Aorta (tissue), 5 donors: Measurements from ENCODE around the gene C11orf54. TPM values are rescaled to one million over a fixed set of nuclear protein-coding genes. Genes with fewer than 3 reads are reported as not detected.
"Not testable (repeated sequence)": the region's sequence is repeated elsewhere in the genome, so short reads cannot be mapped to it uniquely, and the experiment has no call there.

Experiments
- ATAC-seq: fragments of 200-7000 bp; cut with Tn5 transposase; one replicate; pipeline ENCODE4 v1.9.1; 2022; ENCODE audit warnings: moderate library complexity; ENCODE audit not compliant: low FRiP score
- DNase-seq, 2 donors: peaks; one replicate each; pipeline ENCODE4 v3.0.0-alpha.2; 2020
- H3K27ac ChIP-seq, 2 donors: one replicate each; pipeline ENCODE4 v1.5.1; 2013; ENCODE audit warnings: low read length in 2 of 2, mild to moderate bottlenecking in 2 of 2, moderate library complexity in 2 of 2, control low read depth in 1 of 2, inconsistent platforms in 1 of 2, low read depth in 1 of 2
- H3K27me3 ChIP-seq, 2 donors: one replicate each; pipeline ENCODE4 v1.6.1; 2013; ENCODE audit warnings: control low read depth in 1 of 2, low read length in 1 of 2, mild to moderate bottlenecking in 1 of 2, moderate library complexity in 1 of 2; ENCODE audit not compliant: insufficient read depth in 2 of 2, control insufficient read depth in 1 of 2
- H3K36me3 ChIP-seq, 2 donors: one replicate each; pipeline ENCODE4 v1.6.1; 2013; ENCODE audit warnings: control low read depth in 1 of 2, low read length in 1 of 2, mild to moderate bottlenecking in 1 of 2; ENCODE audit not compliant: insufficient read depth in 2 of 2, control insufficient read depth in 1 of 2
- H3K4me1 ChIP-seq, 2 donors: one replicate each; pipeline ENCODE4 v1.6.1; 2013; ENCODE audit warnings: low read length in 2 of 2, control low read depth in 1 of 2, mild to moderate bottlenecking in 1 of 2, moderate library complexity in 1 of 2; ENCODE audit not compliant: insufficient read depth in 2 of 2, control insufficient read depth in 1 of 2
- H3K4me3 ChIP-seq, 2 donors: one replicate each; pipeline ENCODE4 v1.5.1; 2013; ENCODE audit warnings: low read length in 2 of 2, control low read depth in 1 of 2, mild to moderate bottlenecking in 1 of 2
- H3K9me3 ChIP-seq: one replicate; pipeline ENCODE4 v1.6.1; 2013; ENCODE audit warnings: mild to moderate bottlenecking, low read length; ENCODE audit not compliant: control insufficient read depth
- WGBS, 2 donors: extraction: QIAGEN DNeasy Blood & Tissue Kit; methylation state at CpG; one replicate each; pipeline ENCODE4 v1.1.7; 2013; 5-methylcytosine and 5-hydroxymethylcytosine counted together
- intact Hi-C, 2 donors: fragments of 100-400 bp; cut with DNase I; formaldehyde crosslinking; loops; one replicate each; pipeline versions ENCODE4 v1.14.2 to v1.15.0; 2022
- polyA plus RNA-seq, 2 donors: library from polyadenylated mRNA; stranded (reverse); fragments of 200-250 nt; gene quantifications; one replicate each; pipeline ENCODE4 v1.2.3, GENCODE V29; 2013
- total RNA-seq, 2 donors: library from RNA; stranded (reverse); fragmentation: NEBNext Ultra II Directional; extraction: Animal tissue kit (Norgen Biotek cat#: 25700); gene quantifications; one replicate each; pipeline ENCODE4 v1.2.1, GENCODE V29; 2021
- donor health status: healthy with polysubstance abuse.
- donor health status: Bipolar disorder and iron deficiency.
- donor health status: DM: no; HTN: no; CAD: no.
- donor health status: DM: no; HTN: no; CAD: no.
- donor health status: DM: yes; HTN: yes; CAD: no.

C11orf54 gene
- total and polyA plus RNA-seq, 4 donors = 23.1 to 31.2 (median 28.8) TPM

DNA sequence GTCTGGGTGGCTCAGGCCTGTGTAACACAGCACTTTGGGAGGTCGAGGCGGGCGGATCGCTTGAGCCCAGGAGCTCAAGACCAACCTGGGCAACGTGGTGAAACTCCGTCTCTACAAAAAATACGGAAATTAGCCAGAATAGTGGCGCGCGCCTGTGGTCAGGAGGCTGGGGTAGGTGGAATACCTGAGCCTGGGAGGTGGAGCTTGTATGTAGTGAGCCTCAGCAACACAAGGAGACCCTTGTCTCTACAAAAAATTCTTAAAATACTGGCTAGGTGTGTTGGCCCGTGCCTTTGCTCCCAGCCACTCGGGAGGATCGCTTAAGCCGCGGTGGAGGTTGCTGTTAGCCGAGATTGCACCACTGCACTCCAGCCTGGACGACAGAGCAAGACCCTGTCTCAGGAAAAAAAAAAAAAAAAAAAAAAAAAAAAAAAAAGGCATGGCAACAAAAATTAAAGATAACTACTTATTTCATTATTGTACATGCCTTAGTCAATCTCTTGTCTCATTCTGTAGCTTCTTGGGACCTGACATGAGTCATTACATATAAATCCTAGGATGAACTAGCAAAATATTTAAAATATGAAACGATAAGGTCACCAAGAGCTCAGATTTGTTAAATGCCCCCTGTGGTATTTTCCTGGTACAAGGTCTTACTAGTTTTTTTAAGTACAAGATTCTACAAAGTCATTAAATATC is 1.3 kb upstream of the C11orf54 start:
- H3K4me3 ChIP-seq = peak overlapping the region; percentile 69 to 72
- no peak for ATAC-seq
- no peaks in the 10 kb centered on the region for H3K27me3 ChIP-seq
- no peak overlapping the region for H3K27ac ChIP-seq
- no peaks in the 10 kb centered on the region for H3K36me3 ChIP-seq
- WGBS, 2 donors = 11 to 17% methylated on average over 18 of the region's 18 CpGs
- no peak for DNase-seq
- intact Hi-C loops = loop anchor here (2.0 to 5.0 kb wide), 3 partner anchors 42 to 78 kb away; partner anchors contain the start of genes MED17 (in 2 of the 2) and CEP295 (in 1 of the 2)
- H3K9me3 ChIP-seq = no peaks in the 10 kb centered on the region
- no peaks in the 10 kb centered on the region for H3K4me1 ChIP-seq

GRCh38 chr11:93740730-93741093 is 760 bp upstream of the C11orf54 start:
- no peaks in the 10 kb centered on the region for H3K9me3 ChIP-seq
- H3K27me3 ChIP-seq = no peaks in the 10 kb centered on the region
- H3K4me1 ChIP-seq = no peaks in the 10 kb centered on the region
- no peaks in the 10 kb centered on the region for H3K36me3 ChIP-seq
- intact Hi-C loops = loop anchor here (2.0 to 5.0 kb wide), 3 partner anchors 42 to 78 kb away; partner anchors contain the start of genes MED17 (in 2 of the 2) and CEP295 (in 1 of the 2)
- DNase-seq = peak; percentile 68 to 83
- peak; percentile 79 for ATAC-seq
- peak overlapping the region; percentile 69 to 72 for H3K4me3 ChIP-seq
- H3K27ac ChIP-seq = peak overlapping the region; percentile 50 to 78
- 0% methylated on average over 20 of the region's 20 CpGs for WGBS, 2 donors

DNA sequence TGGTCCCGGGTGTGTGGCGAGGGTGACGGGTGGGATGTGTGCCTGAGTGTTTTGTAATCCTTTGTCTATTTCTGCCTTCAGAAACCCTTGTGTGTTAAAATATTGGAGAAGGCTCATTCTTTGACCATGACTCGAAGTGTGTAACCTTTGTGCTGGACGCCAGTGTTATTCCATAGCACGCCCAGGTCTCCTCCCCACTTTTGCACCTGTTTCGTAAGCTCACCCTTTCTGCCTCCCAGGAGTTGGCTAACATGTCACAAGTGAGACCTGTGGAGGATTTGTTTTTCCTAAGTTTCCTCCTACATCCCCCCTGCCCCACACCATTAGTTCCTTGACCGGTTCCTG is 382 bp downstream of the C11orf54 start:
- DNase-seq = no peak
- peak; percentile 49 for ATAC-seq
- no peaks in the 10 kb centered on the region for H3K4me1 ChIP-seq
- H3K27me3 ChIP-seq = no peaks in the 10 kb centered on the region
- H3K4me3 ChIP-seq = peak overlapping the region; percentile 18 to 59
- H3K27ac ChIP-seq = peak overlapping the region; percentile 38 to 91
- intact Hi-C loops = loop anchor here (2.0 to 5.0 kb wide), 3 partner anchors 40 to 80 kb away; partner anchors contain the start of genes MED17 (in 2 of the 2) and CEP295 (in 1 of the 2)
- 0 to 1% methylated on average over 8 of the region's 8 CpGs for WGBS, 2 donors
- H3K36me3 ChIP-seq = no peaks in the 10 kb centered on the region
- no peaks in the 10 kb centered on the region for H3K9me3 ChIP-seq

GRCh38 chr11:93743291-93743690 is 1.8 kb downstream of the C11orf54 start:
- Histone ChIP-seq H3K4me3 (no peak overlapping the region), H3K27ac (no peak overlapping the region), H3K4me1 (no peaks in the 10 kb centered on the region), H3K27me3 (no peaks in the 10 kb centered on the region), H3K36me3 (no peaks in the 10 kb centered on the region), H3K9me3 (no peaks in the 10 kb centered on the region)
- intact Hi-C loops = loop anchor here (5.0 kb wide), 2 partner anchors 39 to 81 kb away; partner anchors contain the start of genes CEP295 (in 1 of the 2) and MED17 (in 1 of the 2)
- no peak for ATAC-seq
- 93 to 95% methylated on average over 23 of the region's 23 CpGs for WGBS, 2 donors
- DNase-seq = no peak

DNA sequence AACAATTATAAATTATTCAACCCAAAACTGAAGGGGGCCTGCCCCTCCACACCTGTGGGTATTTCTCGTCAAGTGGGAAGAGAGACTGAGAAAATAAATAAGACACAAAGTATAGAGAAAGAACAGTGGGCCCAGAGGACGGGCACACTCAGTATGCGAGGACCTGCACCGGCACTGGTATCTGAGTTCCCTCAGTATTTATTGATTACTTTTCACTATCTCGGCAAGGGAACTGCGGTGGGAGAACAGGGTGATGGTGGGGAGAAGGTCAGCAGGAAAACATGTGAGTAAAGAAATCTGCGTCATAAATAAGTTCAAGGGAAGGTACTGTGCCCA is 3.2 kb downstream of the C11orf54 start:
- H3K36me3 ChIP-seq = no peaks in the 10 kb centered on the region
- no peaks in the 10 kb centered on the region for H3K9me3 ChIP-seq
- DNase-seq (no peak), ATAC-seq (no peak)
- intact Hi-C loops = loop anchor here (5.0 kb wide), 2 partner anchors 38 to 82 kb away; partner anchors contain the start of genes CEP295 (in 1 of the 2) and MED17 (in 1 of the 2)
- 12 to 26% methylated on average over 7 of the region's 7 CpGs for WGBS, 2 donors
- H3K4me3 ChIP-seq = no peak overlapping the region
- H3K27me3 ChIP-seq = no peaks in the 10 kb centered on the region
- H3K4me1 ChIP-seq = no peaks in the 10 kb centered on the region
- H3K27ac ChIP-seq = peak overlapping the region in 1 of 2 donors; percentile 37

DNA sequence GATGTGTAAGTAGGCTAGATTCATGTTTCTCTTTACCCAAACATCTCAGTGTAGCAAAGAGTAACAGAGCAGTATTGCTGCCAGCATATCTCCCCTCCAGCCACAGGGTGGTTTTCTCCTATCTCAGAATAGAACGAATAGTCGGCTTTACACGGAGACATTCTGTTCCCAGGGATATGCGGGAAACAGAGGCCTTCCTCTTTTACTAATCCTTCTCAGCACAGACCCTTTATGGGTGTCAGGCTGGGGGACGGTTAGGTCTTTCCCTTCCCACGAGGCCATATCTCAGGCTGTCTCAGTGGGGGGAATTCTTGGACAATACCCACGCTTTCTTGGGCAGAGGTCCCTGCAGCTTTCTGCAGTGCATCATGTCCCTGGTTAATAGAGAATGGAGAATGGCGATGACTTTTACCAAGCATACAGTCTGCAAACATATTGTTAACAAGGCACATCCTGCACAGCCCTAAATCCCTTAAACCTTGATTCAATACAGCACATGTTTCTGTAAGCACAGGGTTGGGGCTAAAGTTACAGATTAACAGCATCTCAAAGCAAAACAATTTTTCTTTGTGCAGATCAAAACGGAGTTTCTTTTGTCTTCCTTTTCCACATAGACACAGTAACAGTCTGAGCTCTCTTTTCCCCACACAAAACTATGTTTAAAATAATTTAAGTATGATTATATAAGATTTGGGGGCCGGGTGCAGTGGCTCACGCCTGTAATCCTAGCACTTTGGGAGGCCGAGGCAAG is 3.7 kb downstream of the C11orf54 start:
- intact Hi-C loops, H3K4me1 ChIP-seq, DNase-seq, ATAC-seq, H3K4me3 ChIP-seq, H3K36me3 ChIP-seq, H3K9me3 ChIP-seq, H3K27me3 ChIP-seq: not testable (repeated sequence)
- 6 to 9% methylated on average over 12 of the region's 12 CpGs for WGBS, 2 donors
- peak overlapping the region in 1 of 2 donors; percentile 37 for H3K27ac ChIP-seq

DNA sequence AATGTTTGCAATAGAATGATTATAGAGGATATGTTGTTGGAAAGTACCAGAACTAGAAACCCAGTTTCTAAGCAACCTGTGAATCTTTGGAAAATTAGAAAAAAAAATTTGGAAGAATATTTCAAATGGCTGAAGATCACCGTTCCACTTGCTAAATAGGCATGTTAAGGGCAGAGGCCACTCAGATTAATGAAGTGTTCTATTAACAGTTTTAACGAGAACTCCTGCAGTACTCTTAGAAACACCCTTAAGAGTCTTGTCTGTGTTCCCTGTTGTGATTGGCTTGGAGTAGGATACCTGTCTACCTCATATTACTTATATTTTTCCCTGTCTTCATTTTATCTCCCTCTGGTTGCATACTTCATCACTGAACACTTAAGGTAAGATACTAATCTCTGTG is 4.6 kb downstream of the C11orf54 start:
- 56 to 62% methylated on average over 2 of the region's 2 CpGs for WGBS, 2 donors
- ATAC-seq = no peak
- Histone ChIP-seq H3K27ac (no peak overlapping the region), H3K9me3 (no peaks in the 10 kb centered on the region), H3K27me3 (no peaks in the 10 kb centered on the region), H3K4me3 (no peak overlapping the region), H3K4me1 (no peaks in the 10 kb centered on the region), H3K36me3 (no peaks in the 10 kb centered on the region)
- intact Hi-C loops = no loop called here
- DNase-seq = no peak

DNA sequence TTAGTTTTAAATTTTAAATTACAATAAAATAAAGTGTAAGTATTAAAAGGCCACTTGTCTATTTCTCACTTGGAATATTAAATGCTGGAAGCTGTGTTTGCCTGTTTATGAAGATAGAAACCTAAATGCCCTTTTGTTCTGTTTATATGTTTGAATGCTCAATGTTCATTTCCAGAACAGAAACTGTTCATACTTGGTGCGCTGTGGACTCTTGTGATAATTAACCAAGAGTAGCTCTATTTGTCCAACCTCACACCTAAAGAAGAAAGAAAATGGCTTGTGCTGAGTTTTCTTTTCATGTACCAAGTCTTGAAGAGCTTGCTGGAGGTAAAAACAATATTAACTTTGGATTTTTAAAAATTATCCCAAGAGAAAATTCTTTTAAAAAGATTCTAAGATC is 5.7 kb downstream of the C11orf54 start:
- 92 to 94% methylated on average over 1 of the region's 1 CpG for WGBS, 2 donors
- DNase-seq = no peak

More for the DNA sequence above, 5.7 kb downstream of the C11orf54 start:
- Histone ChIP-seq H3K27me3 (no peaks in the 10 kb centered on the region), H3K36me3 (no peaks in the 10 kb centered on the region), H3K9me3 (no peaks in the 10 kb centered on the region), H3K4me1 (no peaks in the 10 kb centered on the region), H3K27ac (no peak overlapping the region), H3K4me3 (no peak overlapping the region)
- no peak for ATAC-seq
- intact Hi-C loops = no loop called here
